ENCODE results near the gene ZNF10. TPM values are rescaled to one million over a fixed set of nuclear protein-coding genes. Genes with fewer than 3 reads are reported as not detected.

The ZNF10 gene
- total and polyA plus RNA-seq, 2 donors from 2014 or later: 4.6 to 15.1 TPM

DNA sequence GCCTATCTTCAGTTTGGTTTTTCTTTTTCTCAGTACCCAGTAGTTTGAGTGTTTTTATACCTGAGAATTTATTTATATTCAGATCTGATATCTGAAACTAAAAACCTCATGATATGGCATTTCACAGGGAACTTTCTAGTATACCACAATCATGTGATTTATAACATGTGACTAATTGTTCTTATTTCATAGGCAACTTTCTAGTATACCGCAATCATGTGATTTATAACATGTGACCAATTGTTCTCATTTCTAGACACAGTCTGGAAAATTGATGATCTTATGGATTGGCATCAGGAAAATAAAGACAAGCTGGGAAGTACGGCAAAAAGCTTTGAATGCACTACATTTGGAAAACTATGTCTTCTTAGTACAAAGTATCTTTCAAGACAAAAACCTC, 71.5 kb downstream of the ZNF10 start:
- H3K36me3 ChIP-seq (ENCODE audit: control insufficient read depth in 2 of 3, insufficient read depth in 3 of 3, low read length in 3 of 3): peaks cover 23 to 36% (median 24%) of the 10 kb centered on the region in 3 donors
- intact Hi-C loops (cut with DNase I): no loop called here

DNA sequence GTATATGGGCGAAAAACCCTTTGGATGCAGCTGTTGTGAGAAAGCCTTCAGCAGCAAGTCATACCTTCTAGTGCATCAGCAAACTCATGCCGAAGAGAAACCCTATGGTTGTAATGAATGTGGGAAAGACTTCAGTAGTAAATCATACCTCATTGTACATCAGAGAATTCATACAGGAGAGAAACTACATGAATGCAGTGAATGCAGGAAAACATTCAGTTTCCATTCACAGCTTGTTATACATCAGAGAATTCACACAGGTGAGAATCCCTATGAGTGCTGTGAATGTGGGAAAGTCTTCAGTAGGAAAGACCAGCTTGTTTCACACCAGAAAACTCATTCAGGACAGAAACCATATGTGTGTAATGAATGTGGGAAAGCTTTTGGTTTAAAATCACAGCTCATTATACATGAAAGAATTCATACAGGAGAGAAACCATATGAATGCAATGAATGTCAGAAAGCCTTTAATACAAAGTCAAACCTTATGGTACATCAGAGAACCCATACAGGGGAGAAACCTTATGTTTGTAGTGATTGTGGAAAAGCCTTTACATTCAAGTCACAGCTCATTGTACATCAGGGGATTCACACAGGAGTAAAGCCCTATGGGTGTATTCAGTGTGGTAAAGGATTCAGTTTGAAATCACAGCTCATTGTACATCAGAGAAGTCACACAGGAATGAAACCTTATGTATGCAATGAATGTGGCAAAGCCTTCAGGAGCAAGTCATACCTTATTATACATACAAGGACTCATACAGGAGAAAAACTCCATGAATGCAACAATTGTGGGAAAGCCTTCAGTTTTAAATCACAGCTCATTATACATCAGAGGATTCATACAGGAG, 72.3 kb downstream of the ZNF10 start:
- peaks cover 23 to 36% (median 24%) of the 10 kb centered on the region in 3 donors for H3K36me3 ChIP-seq (ENCODE audit: control insufficient read depth in 2 of 3, insufficient read depth in 3 of 3, low read length in 3 of 3)
- H3K4me3 ChIP-seq (ENCODE audit: low read length in 3 of 3): peak overlapping the region in 2 of 3 donors; percentile 22 to 65
- no peak overlapping the region for H3K9ac ChIP-seq (ENCODE audit: low read length in 3 of 3)
- H3K27me3 ChIP-seq (ENCODE audit: control insufficient read depth, insufficient read depth, low read length): no peaks in the 10 kb centered on the region
- FAIRE-seq: no peak
- no peak for DNase-seq
- peaks cover 31 to 72% (median 65%) of the 10 kb centered on the region in 3 donors for H3K9me3 ChIP-seq (ENCODE audit: control insufficient read depth in 2 of 3, insufficient read depth in 1 of 3, low read length in 3 of 3)
- no peaks in the 10 kb centered on the region for H3K4me1 ChIP-seq (ENCODE audit: control insufficient read depth in 2 of 3, insufficient read depth in 2 of 3, low read depth in 1 of 3, low read length in 3 of 3)
- intact Hi-C loops (cut with DNase I): no loop called here
- TF ChIP-seq, protein P1, sequence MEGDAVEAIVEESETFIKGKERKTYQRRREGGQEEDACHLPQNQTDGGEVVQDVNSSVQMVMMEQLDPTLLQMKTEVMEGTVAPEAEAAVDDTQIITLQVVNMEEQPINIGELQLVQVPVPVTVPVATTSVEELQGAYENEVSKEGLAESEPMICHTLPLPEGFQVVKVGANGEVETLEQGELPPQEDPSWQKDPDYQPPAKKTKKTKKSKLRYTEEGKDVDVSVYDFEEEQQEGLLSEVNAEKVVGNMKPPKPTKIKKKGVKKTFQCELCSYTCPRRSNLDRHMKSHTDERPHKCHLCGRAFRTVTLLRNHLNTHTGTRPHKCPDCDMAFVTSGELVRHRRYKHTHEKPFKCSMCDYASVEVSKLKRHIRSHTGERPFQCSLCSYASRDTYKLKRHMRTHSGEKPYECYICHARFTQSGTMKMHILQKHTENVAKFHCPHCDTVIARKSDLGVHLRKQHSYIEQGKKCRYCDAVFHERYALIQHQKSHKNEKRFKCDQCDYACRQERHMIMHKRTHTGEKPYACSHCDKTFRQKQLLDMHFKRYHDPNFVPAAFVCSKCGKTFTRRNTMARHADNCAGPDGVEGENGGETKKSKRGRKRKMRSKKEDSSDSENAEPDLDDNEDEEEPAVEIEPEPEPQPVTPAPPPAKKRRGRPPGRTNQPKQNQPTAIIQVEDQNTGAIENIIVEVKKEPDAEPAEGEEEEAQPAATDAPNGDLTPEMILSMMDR (IDR thresholded peaks at IDR 0.05; ENCODE audit: borderline replicate concordance, extremely low read depth, insufficient read depth): no peak
- no peak overlapping the region for H3K27ac ChIP-seq (ENCODE audit: low read depth in 2 of 2, low read length in 2 of 2)

More for the DNA sequence above, 71.5 kb downstream of the ZNF10 start:
- DNase-seq: no peak
- TF ChIP-seq, protein P1 (IDR thresholded peaks at IDR 0.05; ENCODE audit: borderline replicate concordance, extremely low read depth, insufficient read depth): no peak
- H3K27me3 ChIP-seq (ENCODE audit: control insufficient read depth, insufficient read depth, low read length): no peaks in the 10 kb centered on the region
- peak overlapping the region in 2 of 3 donors; percentile 22 to 65 for H3K4me3 ChIP-seq (ENCODE audit: low read length in 3 of 3)
- no peak for FAIRE-seq
- no peaks in the 10 kb centered on the region for H3K4me1 ChIP-seq (ENCODE audit: control insufficient read depth in 2 of 3, insufficient read depth in 2 of 3, low read depth in 1 of 3, low read length in 3 of 3)
- H3K9ac ChIP-seq (ENCODE audit: low read length in 3 of 3): no peak overlapping the region
- H3K27ac ChIP-seq (ENCODE audit: low read depth in 2 of 2, low read length in 2 of 2): no peak overlapping the region
- peaks cover 31 to 65% (median 60%) of the 10 kb centered on the region in 3 donors for H3K9me3 ChIP-seq (ENCODE audit: control insufficient read depth in 2 of 3, insufficient read depth in 1 of 3, low read length in 3 of 3)

DNA sequence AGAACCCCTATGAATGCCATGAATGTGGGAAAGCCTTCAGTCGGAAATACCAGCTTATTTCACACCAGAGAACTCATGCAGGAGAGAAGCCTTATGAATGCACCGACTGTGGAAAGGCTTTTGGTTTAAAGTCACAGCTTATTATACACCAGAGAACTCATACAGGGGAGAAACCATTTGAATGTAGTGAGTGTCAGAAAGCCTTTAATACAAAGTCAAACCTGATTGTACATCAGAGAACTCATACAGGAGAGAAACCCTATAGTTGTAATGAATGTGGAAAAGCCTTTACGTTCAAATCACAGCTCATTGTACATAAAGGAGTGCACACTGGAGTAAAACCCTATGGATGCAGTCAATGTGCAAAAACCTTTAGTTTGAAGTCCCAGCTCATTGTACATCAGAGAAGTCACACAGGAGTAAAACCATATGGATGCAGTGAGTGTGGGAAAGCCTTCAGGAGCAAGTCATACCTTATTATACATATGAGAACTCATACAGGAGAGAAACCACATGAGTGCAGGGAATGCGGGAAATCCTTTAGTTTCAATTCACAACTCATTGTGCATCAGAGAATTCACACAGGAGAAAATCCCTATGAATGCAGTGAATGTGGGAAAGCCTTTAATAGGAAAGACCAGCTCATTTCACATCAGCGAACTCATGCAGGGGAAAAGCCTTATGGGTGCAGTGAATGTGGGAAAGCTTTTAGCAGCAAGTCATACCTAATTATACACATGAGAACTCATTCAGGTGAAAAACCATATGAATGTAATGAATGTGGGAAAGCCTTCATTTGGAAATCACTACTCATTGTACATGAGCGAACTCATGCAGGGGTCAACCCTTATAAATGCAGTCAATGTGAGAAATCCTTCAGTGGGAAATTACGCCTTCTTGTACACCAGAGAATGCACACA, 73.2 kb downstream of the ZNF10 start:
- DNase-seq: no peak
- H3K4me1 ChIP-seq (ENCODE audit: control insufficient read depth in 2 of 3, insufficient read depth in 2 of 3, low read depth in 1 of 3, low read length in 3 of 3): no peaks in the 10 kb centered on the region

More for the DNA sequence above, 73.2 kb downstream of the ZNF10 start:
- Histone ChIP-seq H3K27ac (ENCODE audit: low read depth in 2 of 2, low read length in 2 of 2) (no peak overlapping the region), H3K4me3 (ENCODE audit: low read length in 3 of 3) (peak overlapping the region in 2 of 3 donors; percentile 22 to 65), H3K36me3 (ENCODE audit: control insufficient read depth in 2 of 3, insufficient read depth in 3 of 3, low read length in 3 of 3) (peaks cover 23 to 36% (median 24%) of the 10 kb centered on the region in 3 donors), H3K9me3 (ENCODE audit: control insufficient read depth in 2 of 3, insufficient read depth in 1 of 3, low read length in 3 of 3) (peaks cover 31 to 80% (median 71%) of the 10 kb centered on the region in 3 donors), H3K27me3 (ENCODE audit: control insufficient read depth, insufficient read depth, low read length) (no peaks in the 10 kb centered on the region), H3K9ac (ENCODE audit: low read length in 3 of 3) (no peak overlapping the region)
- intact Hi-C loops (cut with DNase I): no loop called here
- FAIRE-seq: no peak
- TF ChIP-seq, protein P1 (IDR thresholded peaks at IDR 0.05; ENCODE audit: borderline replicate concordance, extremely low read depth, insufficient read depth): no peak
